Activated CD4-positive, alpha-beta T cell treated with anti-CD3 and anti-CD28 coated beads, Interleukin-2, amount 10 ng/mL, durations not matched to agents 7 days and 5 days (primary cell): Measurements from ENCODE around the gene TXNDC8. TPM values are rescaled to one million over a fixed set of nuclear protein-coding genes. Genes with fewer than 3 reads are reported as not detected.

Source experiments
- CTCF ChIA-PET: fragments of 350-600 bp; sonication (Branson Sonifier 250); formaldehyde crosslinking; loops from one replicate; lab custom pipeline; 2021; ENCODE audit warnings: antibody characterized with exemption; lab: Charles Lee
- POLR2A ChIA-PET: fragments of 350-600 bp; sonication (Branson Sonifier 250); formaldehyde crosslinking; loops from one replicate; lab custom pipeline; 2021; ENCODE audit warnings: antibody characterized with exemption; lab: Charles Lee
- DNase-seq: peaks from one replicate; pipeline ENCODE4 v3.0.0-alpha.2; 2020
- H3K27ac Mint-ChIP-seq: one replicate; pipeline ENCODE4 v1.8.0; 2021; ENCODE audit warnings: mild to moderate bottlenecking, moderate library complexity, mixed read lengths
- H3K27me3 Mint-ChIP-seq: one replicate; pipeline ENCODE4 v1.8.0; 2021; ENCODE audit warnings: mixed read lengths
- H3K36me3 Mint-ChIP-seq: one replicate; pipeline ENCODE4 v1.8.0; 2021; ENCODE audit warnings: low read depth, mixed read lengths
- H3K4me1 Mint-ChIP-seq: one replicate; pipeline ENCODE4 v1.8.0; 2021; ENCODE audit warnings: mixed read lengths
- H3K4me3 Mint-ChIP-seq: one replicate; pipeline ENCODE4 v1.8.0; 2021; ENCODE audit warnings: mild to moderate bottlenecking, moderate library complexity, mixed read lengths
- H3K9me3 Mint-ChIP-seq: one replicate; pipeline ENCODE4 v1.8.0; 2021; ENCODE audit warnings: mixed read lengths
- total RNA-seq, 2 experiments: library from RNA; stranded (reverse); gene quantifications; one replicate each; pipeline ENCODE4 v1.2.3, GENCODE V29; 2021

The TXNDC8 gene
- total RNA-seq, 2 experiments from 2014 or later: not detected

- Mint-ChIP-seq H3K4me3 (no peak overlapping the region), H3K27me3 (peaks cover 2% of the 10 kb centered on the region), H3K36me3 (no peaks in the 10 kb centered on the region), H3K9me3 (peaks cover 2% of the 10 kb centered on the region), H3K27ac (no peak overlapping the region), H3K4me1 (peaks cover 2% of the 10 kb centered on the region)
- DNase-seq: no peak
- ChIA-PET CTCF (no interaction called here), POLR2A (no interaction called here)
Observed at GRCh38 chr9:110288503-110288902, 49.2 kb downstream of the TXNDC8 start.

- Mint-ChIP-seq H3K27ac (no peak overlapping the region), H3K9me3 (peaks cover 2% of the 10 kb centered on the region)
Observed at GRCh38 chr9:110287289-110287680, 50.4 kb downstream of the TXNDC8 start.

GRCh38 chr9:110284211-110284844 is 53.3 kb downstream of the TXNDC8 start:
- DNase-seq: no peak
- Mint-ChIP-seq H3K4me1 (peaks cover 2% of the 10 kb centered on the region), H3K4me3 (no peak overlapping the region), H3K9me3 (peaks cover 2% of the 10 kb centered on the region), H3K27me3 (peaks cover 5% of the 10 kb centered on the region), H3K36me3 (no peaks in the 10 kb centered on the region), H3K27ac (no peak overlapping the region)
- CTCF ChIA-PET: no interaction called here
- POLR2A ChIA-PET: no interaction called here

More at GRCh38 chr9:110287289-110287680, 50.4 kb downstream of the TXNDC8 start:
- peaks cover 5% of the 10 kb centered on the region for H3K27me3 Mint-ChIP-seq
- POLR2A ChIA-PET: no interaction called here
- peaks cover 2% of the 10 kb centered on the region for H3K4me1 Mint-ChIP-seq
- no peaks in the 10 kb centered on the region for H3K36me3 Mint-ChIP-seq
- DNase-seq: no peak
- H3K4me3 Mint-ChIP-seq: no peak overlapping the region
- CTCF ChIA-PET: interaction anchor here (0.6 kb wide), 1 partner anchor 647 kb away, joined by 4 read pairs; no protein-coding TSS in a partner anchor

GRCh38 chr9:110283751-110284150 is 53.9 kb downstream of the TXNDC8 start:
- Mint-ChIP-seq H3K9me3 (peaks cover 2% of the 10 kb centered on the region), H3K4me1 (peaks cover 2% of the 10 kb centered on the region), H3K27ac (no peak overlapping the region), H3K4me3 (no peak overlapping the region), H3K36me3 (no peaks in the 10 kb centered on the region), H3K27me3 (peaks cover 5% of the 10 kb centered on the region)
- POLR2A ChIA-PET: no interaction called here
- no peak for DNase-seq
- CTCF ChIA-PET: no interaction called here

GRCh38 chr9:110282739-110283081 is 55.0 kb downstream of the TXNDC8 start:
- peaks cover 2% of the 10 kb centered on the region for H3K9me3 Mint-ChIP-seq
- no peak for DNase-seq
- H3K4me3 Mint-ChIP-seq: no peak overlapping the region
- H3K36me3 Mint-ChIP-seq: no peaks in the 10 kb centered on the region
- H3K27me3 Mint-ChIP-seq: peaks cover 5% of the 10 kb centered on the region
- ChIA-PET POLR2A (no interaction called here), CTCF (no interaction called here)
- H3K27ac Mint-ChIP-seq: no peak overlapping the region
- H3K4me1 Mint-ChIP-seq: peaks cover 2% of the 10 kb centered on the region

GRCh38 chr9:110282018-110282738 is 55.5 kb downstream of the TXNDC8 start:
- ChIA-PET POLR2A (no interaction called here), CTCF (no interaction called here)
- H3K9me3 Mint-ChIP-seq: peaks cover 2% of the 10 kb centered on the region
- H3K4me1 Mint-ChIP-seq: peaks cover 2% of the 10 kb centered on the region
- peaks cover 5% of the 10 kb centered on the region for H3K27me3 Mint-ChIP-seq
- no peak for DNase-seq
- no peak overlapping the region for H3K27ac Mint-ChIP-seq
- H3K4me3 Mint-ChIP-seq: no peak overlapping the region
- no peaks in the 10 kb centered on the region for H3K36me3 Mint-ChIP-seq

GRCh38 chr9:110278080-110278707 is 59.5 kb downstream of the TXNDC8 start:
- no peak overlapping the region for H3K4me3 Mint-ChIP-seq
- H3K4me1 Mint-ChIP-seq: no peaks in the 10 kb centered on the region
- ChIA-PET POLR2A (no interaction called here), CTCF (no interaction called here)
- H3K9me3 Mint-ChIP-seq: no peaks in the 10 kb centered on the region
- peaks cover 4% of the 10 kb centered on the region for H3K27me3 Mint-ChIP-seq
- no peak overlapping the region for H3K27ac Mint-ChIP-seq
- DNase-seq: no peak
- H3K36me3 Mint-ChIP-seq: no peaks in the 10 kb centered on the region

- ChIA-PET CTCF (interaction anchor here (0.6 to 1.1 kb wide), 2 partner anchors 21 to 551 kb away, joined by 3 read pairs; no protein-coding TSS in a partner anchor), POLR2A (no interaction called here)
- Mint-ChIP-seq H3K27me3 (peaks cover 2% of the 10 kb centered on the region), H3K27ac (no peak overlapping the region), H3K9me3 (no peaks in the 10 kb centered on the region), H3K4me3 (no peak overlapping the region), H3K4me1 (no peaks in the 10 kb centered on the region), H3K36me3 (no peaks in the 10 kb centered on the region)
- DNase-seq: no peak
Observed at GRCh38 chr9:110276781-110277180, 60.9 kb downstream of the TXNDC8 start.

- Mint-ChIP-seq H3K4me3 (no peak overlapping the region), H3K27ac (no peak overlapping the region), H3K4me1 (no peaks in the 10 kb centered on the region), H3K36me3 (no peaks in the 10 kb centered on the region), H3K27me3 (peaks cover 6% of the 10 kb centered on the region), H3K9me3 (no peaks in the 10 kb centered on the region)
- ChIA-PET CTCF (no interaction called here), POLR2A (interaction anchor here (0.6 kb wide), 1 partner anchor 12 kb away, joined by 3 read pairs; no protein-coding TSS in a partner anchor)
- DNase-seq: no peak
Observed at GRCh38 chr9:110270211-110270995, 67.3 kb downstream of the TXNDC8 start.

- H3K4me3 Mint-ChIP-seq: no peak overlapping the region
- POLR2A ChIA-PET: no interaction called here
Observed at GRCh38 chr9:110266795-110267194, 70.9 kb downstream of the TXNDC8 start.

GRCh38 chr9:110261632-110262031 is 76.0 kb downstream of the TXNDC8 start:
- no peaks in the 10 kb centered on the region for H3K36me3 Mint-ChIP-seq
- H3K9me3 Mint-ChIP-seq: no peaks in the 10 kb centered on the region
- H3K4me1 Mint-ChIP-seq: peaks cover 21% of the 10 kb centered on the region
- CTCF ChIA-PET: no interaction called here
- POLR2A ChIA-PET: no interaction called here
- H3K27me3 Mint-ChIP-seq: peaks cover 9% of the 10 kb centered on the region
- no peak for DNase-seq
- no peak overlapping the region for H3K27ac Mint-ChIP-seq
- no peak overlapping the region for H3K4me3 Mint-ChIP-seq

More at GRCh38 chr9:110266795-110267194, 70.9 kb downstream of the TXNDC8 start:
- DNase-seq: no peak
- H3K27ac Mint-ChIP-seq: no peak overlapping the region
- no peaks in the 10 kb centered on the region for H3K36me3 Mint-ChIP-seq
- no peaks in the 10 kb centered on the region for H3K4me1 Mint-ChIP-seq
- H3K27me3 Mint-ChIP-seq: peaks cover 10% of the 10 kb centered on the region
- H3K9me3 Mint-ChIP-seq: no peaks in the 10 kb centered on the region
- CTCF ChIA-PET: no interaction called here

- H3K27ac Mint-ChIP-seq: no peak overlapping the region
- CTCF ChIA-PET: interaction anchor here (1.0 kb wide), 1 partner anchor 11 kb away, joined by 4 read pairs; no protein-coding TSS in a partner anchor
- peaks cover 21% of the 10 kb centered on the region for H3K4me1 Mint-ChIP-seq
- no peak overlapping the region for H3K4me3 Mint-ChIP-seq
- no peaks in the 10 kb centered on the region for H3K9me3 Mint-ChIP-seq
- POLR2A ChIA-PET: no interaction called here
- peaks cover 6% of the 10 kb centered on the region for H3K27me3 Mint-ChIP-seq
- DNase-seq: no peak
- H3K36me3 Mint-ChIP-seq: peaks cover 2% of the 10 kb centered on the region
Observed at GRCh38 chr9:110260911-110261310, 76.8 kb downstream of the TXNDC8 start.
